ENCODE measurements around the gene CTLA4. TPM values are rescaled to one million over a fixed set of nuclear protein-coding genes. Genes with fewer than 3 reads are reported as not detected.
"Not testable (repeated sequence)": the region's sequence is repeated elsewhere in the genome, so short reads cannot be mapped to it uniquely, and the experiment has no call there.

CTLA4 gene
- total RNA-seq, 2 donors from 2014 or later: 132 to 254 TPM

DNA sequence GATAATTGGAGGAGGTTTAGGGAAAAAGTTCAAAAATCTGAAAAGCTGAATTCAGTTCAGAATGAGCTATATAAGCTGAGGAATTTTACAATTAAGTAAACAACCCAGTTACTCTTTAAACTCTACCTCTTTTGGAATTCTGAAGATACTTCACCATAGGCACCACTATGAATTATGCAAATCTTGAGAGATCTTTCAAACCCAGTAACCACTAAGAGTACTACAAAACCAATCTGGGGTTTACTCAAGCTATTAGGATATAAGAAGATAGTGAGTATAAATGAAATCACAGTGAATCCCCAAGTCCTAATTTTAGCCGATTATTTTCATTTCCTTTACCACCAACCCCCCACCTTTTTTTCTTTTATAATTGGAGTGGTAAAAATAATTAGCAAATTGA is 6.0 kb upstream of the CTLA4 start:
- Mint-ChIP-seq H3K36me3 (ENCODE audit: insufficient read depth in 2 of 2) (peaks cover 10 to 17% of the 10 kb centered on the region in 2 donors), H3K27me3 (ENCODE audit: low read depth) (no peaks in the 10 kb centered on the region), H3K4me3 (peak overlapping the region; percentile 47 to 83), H3K27ac (peak overlapping the region; percentile 91), H3K4me1 (ENCODE audit: low read depth) (peaks cover 87% of the 10 kb centered on the region), H3K9me3 (peaks cover 5 to 8% of the 10 kb centered on the region in 2 donors)
- DNase-seq (no peak), ATAC-seq (replicated peaks in 1 of 2) (no peak)

GRCh38 chr2:203869223-203870042 is 1.9 kb downstream of the CTLA4 start:
- peaks cover 62% of the 10 kb centered on the region for H3K4me1 Mint-ChIP-seq (ENCODE audit: low read depth)
- peak; percentile 52 to 55 for DNase-seq
- H3K9me3 Mint-ChIP-seq: peaks cover 5 to 7% of the 10 kb centered on the region in 2 donors

GRCh38 chr2:203870481-203870880 is 2.9 kb downstream of the CTLA4 start:
- H3K27me3 Mint-ChIP-seq (ENCODE audit: low read depth): no peaks in the 10 kb centered on the region
- H3K36me3 Mint-ChIP-seq (ENCODE audit: insufficient read depth in 2 of 2): peaks cover 57 to 75% of the 10 kb centered on the region in 2 donors
- DNase-seq (peak in 1 of 2 donors; percentile 35), ATAC-seq (replicated peaks in 1 of 2) (peak in 1 of 2 donors; percentile 0)
- peak overlapping the region; percentile 99 for H3K27ac Mint-ChIP-seq
- H3K4me1 Mint-ChIP-seq (ENCODE audit: low read depth): peaks cover 64% of the 10 kb centered on the region
- H3K9me3 Mint-ChIP-seq: peaks cover 7 to 8% of the 10 kb centered on the region in 2 donors
- peak overlapping the region; percentile 91 to 99 for H3K4me3 Mint-ChIP-seq

More at GRCh38 chr2:203869223-203870042, 1.9 kb downstream of the CTLA4 start:
- Mint-ChIP-seq H3K27ac (peak overlapping the region; percentile 99), H3K36me3 (ENCODE audit: insufficient read depth in 2 of 2) (peaks cover 52 to 68% of the 10 kb centered on the region in 2 donors), H3K27me3 (ENCODE audit: low read depth) (no peaks in the 10 kb centered on the region), H3K4me3 (peak overlapping the region; percentile 91 to 99)
- peak; percentile 35 to 40 for ATAC-seq (replicated peaks in 1 of 2)

GRCh38 chr2:203870941-203871340 is 3.4 kb downstream of the CTLA4 start:
- ATAC-seq (replicated peaks in 1 of 2) (peak; percentile 2 to 7), DNase-seq (no peak)
- Mint-ChIP-seq H3K36me3 (ENCODE audit: insufficient read depth in 2 of 2) (peaks cover 55 to 75% of the 10 kb centered on the region in 2 donors), H3K9me3 (peaks cover 6 to 7% of the 10 kb centered on the region in 2 donors), H3K4me3 (peak overlapping the region; percentile 91 to 99), H3K4me1 (ENCODE audit: low read depth) (peaks cover 64% of the 10 kb centered on the region), H3K27ac (peak overlapping the region; percentile 99), H3K27me3 (ENCODE audit: low read depth) (no peaks in the 10 kb centered on the region)

DNA sequence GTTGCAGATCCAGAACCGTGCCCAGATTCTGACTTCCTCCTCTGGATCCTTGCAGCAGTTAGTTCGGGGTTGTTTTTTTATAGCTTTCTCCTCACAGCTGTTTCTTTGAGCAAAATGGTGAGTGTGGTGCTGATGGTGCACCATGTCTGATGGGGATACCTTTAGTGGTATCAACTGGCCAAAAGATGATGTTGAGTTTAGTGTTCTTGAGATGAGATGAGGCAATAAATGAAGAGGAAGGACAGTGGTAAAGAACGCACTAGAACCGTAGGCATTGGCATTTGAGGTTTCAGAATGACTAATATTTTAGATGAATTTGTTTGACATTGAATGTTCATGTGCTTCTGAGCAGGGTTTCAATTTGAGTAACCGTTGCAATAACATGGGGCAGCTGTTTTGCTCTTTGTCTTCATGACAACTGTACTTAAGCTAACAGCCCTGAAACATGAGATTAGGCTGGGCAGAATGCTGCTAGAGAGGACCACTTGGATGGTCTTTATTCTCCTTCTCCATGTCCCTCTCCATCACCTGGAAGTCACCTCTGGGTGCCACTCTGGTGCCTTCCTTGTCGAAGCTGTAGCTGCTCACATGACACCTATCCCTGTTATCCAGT is 3.9 kb downstream of the CTLA4 start:
- Mint-ChIP-seq H3K27me3 (ENCODE audit: low read depth) (no peaks in the 10 kb centered on the region), H3K4me1 (ENCODE audit: low read depth) (peaks cover 63% of the 10 kb centered on the region), H3K9me3 (peaks cover 6 to 7% of the 10 kb centered on the region in 2 donors), H3K27ac (peak overlapping the region; percentile 99), H3K4me3 (peak overlapping the region; percentile 91 to 99), H3K36me3 (ENCODE audit: insufficient read depth in 2 of 2) (peaks cover 53 to 73% of the 10 kb centered on the region in 2 donors)
- peak; percentile 60 to 62 for DNase-seq
- peak; percentile 72 to 76 for ATAC-seq (replicated peaks in 1 of 2)

DNA sequence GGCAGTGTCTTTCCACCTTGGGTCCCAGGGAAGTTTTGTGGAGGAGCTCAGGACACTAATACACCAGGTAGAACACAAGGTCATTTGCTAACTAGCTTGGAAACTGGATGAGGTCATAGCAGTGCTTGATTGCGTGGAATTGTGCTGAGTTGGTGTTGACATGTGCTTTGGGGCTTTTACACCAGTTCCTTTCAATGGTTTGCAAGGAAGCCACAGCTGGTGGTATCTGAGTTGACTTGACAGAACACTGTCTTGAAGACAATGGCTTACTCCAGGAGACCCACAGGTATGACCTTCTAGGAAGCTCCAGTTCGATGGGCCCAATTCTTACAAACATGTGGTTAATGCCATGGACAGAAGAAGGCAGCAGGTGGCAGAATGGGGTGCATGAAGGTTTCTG is 5.9 kb downstream of the CTLA4 start:
- peak in 1 of 2 donors; percentile 4 for ATAC-seq (replicated peaks in 1 of 2)
- H3K4me3 Mint-ChIP-seq: peak overlapping the region in 1 of 2 donors; percentile 99
- H3K27me3 Mint-ChIP-seq (ENCODE audit: low read depth): no peaks in the 10 kb centered on the region
- DNase-seq: peak in 1 of 2 donors; percentile 35
- H3K4me1 Mint-ChIP-seq (ENCODE audit: low read depth): peaks cover 62% of the 10 kb centered on the region
- H3K36me3 Mint-ChIP-seq (ENCODE audit: insufficient read depth in 2 of 2): peaks cover 47 to 64% of the 10 kb centered on the region in 2 donors
- peaks cover 6 to 7% of the 10 kb centered on the region in 2 donors for H3K9me3 Mint-ChIP-seq
- H3K27ac Mint-ChIP-seq: peak overlapping the region; percentile 47

- ATAC-seq (replicated peaks in 1 of 2): no peak
- Mint-ChIP-seq H3K27ac (peak overlapping the region; percentile 80), H3K4me3 (peak overlapping the region; percentile 7 to 35), H3K36me3 (ENCODE audit: insufficient read depth in 2 of 2) (peaks cover 45 to 60% of the 10 kb centered on the region in 2 donors), H3K27me3 (ENCODE audit: low read depth) (no peaks in the 10 kb centered on the region), H3K9me3 (peaks cover 6 to 7% of the 10 kb centered on the region in 2 donors), H3K4me1 (ENCODE audit: low read depth) (peaks cover 62% of the 10 kb centered on the region)
- no peak for DNase-seq
These were observed 6.5 kb downstream of the CTLA4 start for GRCh38 chr2:203873921-203874631.

- peaks cover 6 to 7% of the 10 kb centered on the region in 2 donors for H3K9me3 Mint-ChIP-seq
- no peak for DNase-seq
- peaks cover 33 to 47% of the 10 kb centered on the region in 2 donors for H3K36me3 Mint-ChIP-seq (ENCODE audit: insufficient read depth in 2 of 2)
- H3K27ac Mint-ChIP-seq: peak overlapping the region; percentile 80
- peaks cover 59% of the 10 kb centered on the region for H3K4me1 Mint-ChIP-seq (ENCODE audit: low read depth)
- no peaks in the 10 kb centered on the region for H3K27me3 Mint-ChIP-seq (ENCODE audit: low read depth)
- no peak for ATAC-seq (replicated peaks in 1 of 2)
- H3K4me3 Mint-ChIP-seq: peak overlapping the region in 1 of 2 donors; percentile 35
These were observed 7.9 kb downstream of the CTLA4 start for GRCh38 chr2:203875471-203875870.

DNA sequence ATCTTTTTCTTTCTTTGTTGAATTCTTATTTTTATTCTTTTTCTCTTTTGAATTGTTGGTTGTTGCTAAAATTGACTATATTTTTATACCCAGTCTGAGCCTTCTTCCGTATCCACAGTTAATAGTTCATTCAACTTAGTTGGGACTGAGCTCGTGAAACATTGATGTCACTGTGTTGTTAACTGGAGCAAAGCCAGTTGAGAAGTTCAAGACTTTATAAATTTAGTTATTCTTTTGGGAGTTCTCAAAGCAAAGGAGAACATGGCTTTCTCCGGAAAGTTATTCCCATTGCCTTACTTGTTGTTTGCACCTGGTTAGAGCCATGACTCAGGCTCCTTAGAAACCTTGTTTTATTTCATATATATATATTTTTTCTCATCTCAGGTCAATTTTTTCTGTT is 8.8 kb downstream of the CTLA4 start:
- peaks cover 27 to 40% of the 10 kb centered on the region in 2 donors for H3K36me3 Mint-ChIP-seq (ENCODE audit: insufficient read depth in 2 of 2)
- ATAC-seq (replicated peaks in 1 of 2) (no peak), DNase-seq (no peak)
- peak overlapping the region; percentile 67 for H3K27ac Mint-ChIP-seq
- H3K4me3 Mint-ChIP-seq: no peak overlapping the region
- H3K27me3 Mint-ChIP-seq (ENCODE audit: low read depth): no peaks in the 10 kb centered on the region
- H3K9me3 Mint-ChIP-seq: peaks cover 4 to 7% of the 10 kb centered on the region in 2 donors
- H3K4me1 Mint-ChIP-seq (ENCODE audit: low read depth): peaks cover 51% of the 10 kb centered on the region

GRCh38 chr2:203878063-203878462 is 10.5 kb downstream of the CTLA4 start:
- H3K4me1 Mint-ChIP-seq (ENCODE audit: low read depth): peaks cover 39% of the 10 kb centered on the region
- no peaks in the 10 kb centered on the region for H3K27me3 Mint-ChIP-seq (ENCODE audit: low read depth)
- H3K4me3 Mint-ChIP-seq: peak overlapping the region in 1 of 2 donors; percentile 23
- DNase-seq (no peak), ATAC-seq (replicated peaks in 1 of 2) (peak; percentile 14 to 38)
- peak overlapping the region; percentile 59 for H3K27ac Mint-ChIP-seq
- H3K36me3 Mint-ChIP-seq (ENCODE audit: insufficient read depth in 2 of 2): peaks cover 15 to 23% of the 10 kb centered on the region in 2 donors
- H3K9me3 Mint-ChIP-seq: peaks cover 4 to 7% of the 10 kb centered on the region in 2 donors

GRCh38 chr2:203880557-203881125 is 13.1 kb downstream of the CTLA4 start:
- peaks cover 2% of the 10 kb centered on the region in 2 donors for H3K36me3 Mint-ChIP-seq (ENCODE audit: insufficient read depth in 2 of 2)

DNA sequence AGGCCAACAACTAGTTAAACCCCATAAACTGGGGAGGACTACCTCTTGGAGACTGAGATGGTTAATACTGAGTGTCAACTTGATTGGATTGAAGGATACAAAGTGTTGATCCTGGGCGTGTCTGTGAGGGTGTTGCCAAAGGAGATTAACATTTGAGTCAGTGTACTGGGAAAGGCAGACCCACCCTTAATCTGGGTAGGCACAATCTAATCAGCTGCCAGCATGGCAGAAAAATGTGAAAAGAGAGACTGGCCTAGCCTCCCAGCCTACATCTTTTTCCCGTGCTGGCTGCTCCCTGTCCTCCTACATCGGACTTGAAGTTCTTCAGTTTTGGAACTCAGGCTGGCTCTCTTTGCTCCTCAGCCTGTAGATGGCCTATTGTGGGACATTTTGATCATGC is 13.6 kb downstream of the CTLA4 start:
- peaks cover 41% of the 10 kb centered on the region for H3K4me1 Mint-ChIP-seq (ENCODE audit: low read depth)
- H3K4me3 Mint-ChIP-seq; DNase-seq; H3K27ac Mint-ChIP-seq; H3K27me3 Mint-ChIP-seq (ENCODE audit: low read depth); H3K36me3 Mint-ChIP-seq (ENCODE audit: insufficient read depth in 2 of 2); H3K9me3 Mint-ChIP-seq: not testable (repeated sequence)
- peak in 1 of 2 donors; percentile 0 for ATAC-seq (replicated peaks in 1 of 2)

More at GRCh38 chr2:203880557-203881125, 13.1 kb downstream of the CTLA4 start:
- Mint-ChIP-seq H3K4me3 (no peak overlapping the region), H3K27ac (no peak overlapping the region), H3K27me3 (ENCODE audit: low read depth) (no peaks in the 10 kb centered on the region), H3K4me1 (ENCODE audit: low read depth) (peaks cover 41% of the 10 kb centered on the region), H3K9me3 (no peaks in the 10 kb centered on the region)
- ATAC-seq (replicated peaks in 1 of 2): peak; percentile 33 to 40
- no peak for DNase-seq

All from activated T-cell treated with anti-CD3 and anti-CD28 coated beads, Interleukin-2, amount 50 U/mL, for 72 hours (primary cell).